Mesendoderm (in vitro differentiated cells): ENCODE data around the gene SURF2.

Source experiments
- DNase-seq: peaks from one replicate; pipeline ENCODE4 v3.0.0; 2013
- H2AK5ac ChIP-seq: 2 replicates; pipeline ENCODE4 v1.6.1; 2013; ENCODE audit warnings: low read length, inconsistent platforms
- H2BK120ac ChIP-seq: 2 replicates; pipeline ENCODE4 v1.6.1; 2013; ENCODE audit warnings: low read depth, mild to moderate bottlenecking, low read length, moderate library complexity, mixed read lengths
- H2BK15ac ChIP-seq: replicated peaks from 2 replicates; pipeline ENCODE4 v1.6.1; 2013; ENCODE audit warnings: low read depth, mild to moderate bottlenecking, moderate library complexity
- H2BK5ac ChIP-seq: 2 replicates; pipeline ENCODE4 v1.6.1; 2013; ENCODE audit warnings: low read length, inconsistent platforms
- H3K18ac ChIP-seq: 2 replicates; pipeline ENCODE4 v1.6.1; 2013; ENCODE audit warnings: mild to moderate bottlenecking, low read length, mixed read lengths
- H3K23ac ChIP-seq: one replicate; pipeline ENCODE4 v1.6.1; 2013; ENCODE audit warnings: low read length
- H3K27ac ChIP-seq: 2 replicates; pipeline ENCODE4 v1.5.1; 2013; ENCODE audit warnings: low read depth, mild to moderate bottlenecking, inconsistent platforms, low read length, moderate library complexity
- H3K27me3 ChIP-seq: 2 replicates; pipeline ENCODE4 v1.6.1; 2013; ENCODE audit warnings: low read length, control low read depth, mild to moderate bottlenecking, inconsistent platforms; ENCODE audit not compliant: insufficient read depth, poor library complexity
- H3K36me3 ChIP-seq: 2 replicates; pipeline ENCODE4 v1.6.1; 2013; ENCODE audit warnings: low read length, inconsistent platforms; ENCODE audit not compliant: control insufficient read depth, insufficient read depth
- H3K4ac ChIP-seq: one replicate; pipeline ENCODE4 v1.6.1; 2013; ENCODE audit warnings: low read depth, mild to moderate bottlenecking, low read length, moderate library complexity
- H3K4me1 ChIP-seq: 2 replicates; pipeline ENCODE4 v1.6.1; 2013; ENCODE audit warnings: low read depth, low read length, inconsistent platforms; ENCODE audit not compliant: control insufficient read depth
- H3K4me2 ChIP-seq: 2 replicates; pipeline ENCODE4 v1.6.1; 2013; ENCODE audit warnings: low read length
- H3K4me3 ChIP-seq: 2 replicates; pipeline ENCODE4 v1.5.1; 2013; ENCODE audit warnings: mild to moderate bottlenecking, low read length
- H3K56ac ChIP-seq: one replicate; pipeline ENCODE4 v1.6.1; 2013; ENCODE audit warnings: low read length
- H3K79me1 ChIP-seq: 2 replicates; pipeline ENCODE4 v1.6.1; 2013; ENCODE audit warnings: low read length, inconsistent platforms
- H3K79me2 ChIP-seq: 2 replicates; pipeline ENCODE4 v1.6.1; 2013; ENCODE audit warnings: mild to moderate bottlenecking, low read length; ENCODE audit not compliant: control insufficient read depth, insufficient read depth
- H3K9ac ChIP-seq: 2 replicates; pipeline ENCODE4 v1.6.1; 2013; ENCODE audit warnings: low read length, inconsistent platforms
- H4K5ac ChIP-seq: one replicate; pipeline ENCODE4 v1.6.1; 2013; ENCODE audit warnings: low read length
- H4K8ac ChIP-seq: one replicate; pipeline ENCODE4 v1.6.1; 2013; ENCODE audit warnings: low read depth, mild to moderate bottlenecking, control low read depth, low read length, moderate library complexity
- WGBS: extraction: QIAGEN DNeasy Blood & Tissue Kit; methylation state at CpG from one replicate; pipeline ENCODE4 v1.1.7; 2013; ENCODE audit warnings: low lambda C conversion rate, missing lambda C conversion rate; ENCODE audit not compliant: insufficient coverage; ENCODE audit errors: extremely low coverage; 5-methylcytosine and 5-hydroxymethylcytosine counted together

Gene SURF2

DNA sequence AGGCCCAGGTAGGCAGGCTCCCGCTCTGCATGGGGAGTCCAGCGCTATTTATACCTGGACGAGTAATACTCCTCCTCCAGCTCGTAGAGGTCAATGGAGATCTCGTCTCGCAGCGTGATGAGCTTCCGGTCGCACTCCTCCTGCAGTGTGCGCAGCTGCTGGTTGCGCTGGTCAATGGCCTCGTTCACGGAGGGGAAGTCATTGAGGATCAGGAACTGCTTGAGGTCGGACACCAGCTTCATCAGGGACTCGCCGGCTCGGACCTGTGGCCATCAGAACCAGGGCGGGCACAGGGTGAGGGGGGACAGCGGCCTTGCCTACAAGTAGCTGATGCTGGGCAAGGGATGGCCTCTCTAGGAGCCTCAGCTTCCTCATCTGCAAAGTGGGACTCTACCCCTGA is 12.3 kb upstream of the SURF2 start:
- no CpG with 5 or more reads among the region's 19 CpGs for WGBS
- Histone ChIP-seq H4K5ac (no peak overlapping the region), H3K9ac (no peak overlapping the region), H3K4me2 (no peak overlapping the region), H3K4me3 (no peak overlapping the region), H3K18ac (no peak overlapping the region), H3K4ac (no peak overlapping the region), H2BK120ac (no peak overlapping the region), H3K79me2 (peaks cover 31% of the 10 kb centered on the region), H2BK15ac (no peak overlapping the region), H3K4me1 (no peaks in the 10 kb centered on the region), H4K8ac (no peak overlapping the region), H3K27me3 (no peaks in the 10 kb centered on the region), H2BK5ac (no peak overlapping the region), H3K79me1 (peaks cover 18% of the 10 kb centered on the region), H3K36me3 (peaks cover 15% of the 10 kb centered on the region), H3K56ac (no peak overlapping the region), H3K27ac (no peak overlapping the region), H2AK5ac (no peak overlapping the region), H3K23ac (no peak overlapping the region)
- no peak for DNase-seq

- H3K56ac ChIP-seq: no peak overlapping the region
- H2AK5ac ChIP-seq: no peak overlapping the region
- no peak overlapping the region for H2BK5ac ChIP-seq
- H3K27ac ChIP-seq: no peak overlapping the region
- no peak overlapping the region for H3K4me3 ChIP-seq
- no peak overlapping the region for H3K4ac ChIP-seq
- no CpG with 5 or more reads among the region's 12 CpGs for WGBS
- no peak overlapping the region for H2BK120ac ChIP-seq
- H3K4me1 ChIP-seq: no peaks in the 10 kb centered on the region
- no peak for DNase-seq
- peaks cover 15% of the 10 kb centered on the region for H3K36me3 ChIP-seq
- no peak overlapping the region for H4K5ac ChIP-seq
- peaks cover 23% of the 10 kb centered on the region for H3K79me1 ChIP-seq
- H3K79me2 ChIP-seq: peaks cover 39% of the 10 kb centered on the region
- H4K8ac ChIP-seq: no peak overlapping the region
- H3K23ac ChIP-seq: no peak overlapping the region
- no peak overlapping the region for H2BK15ac ChIP-seq
- H3K18ac ChIP-seq: no peak overlapping the region
- H3K27me3 ChIP-seq: no peaks in the 10 kb centered on the region
- H3K9ac ChIP-seq: no peak overlapping the region
- no peak overlapping the region for H3K4me2 ChIP-seq
Measured at GRCh38 chr9:133344979-133345378, 11.4 kb upstream of the SURF2 start.

GRCh38 chr9:133345596-133345995 is 10.8 kb upstream of the SURF2 start:
- Histone ChIP-seq H2AK5ac (no peak overlapping the region), H2BK5ac (no peak overlapping the region), H3K4me1 (no peaks in the 10 kb centered on the region), H3K27ac (no peak overlapping the region), H3K4me3 (no peak overlapping the region), H4K8ac (no peak overlapping the region), H3K9ac (no peak overlapping the region), H3K4me2 (no peak overlapping the region), H3K79me2 (peaks cover 43% of the 10 kb centered on the region), H3K23ac (no peak overlapping the region), H2BK15ac (no peak overlapping the region), H3K18ac (no peak overlapping the region), H4K5ac (no peak overlapping the region), H3K27me3 (no peaks in the 10 kb centered on the region), H3K36me3 (peaks cover 18% of the 10 kb centered on the region), H3K4ac (no peak overlapping the region), H3K79me1 (peaks cover 29% of the 10 kb centered on the region), H3K56ac (no peak overlapping the region), H2BK120ac (no peak overlapping the region)
- WGBS: no CpG with 5 or more reads among the region's 6 CpGs
- DNase-seq: no peak

GRCh38 chr9:133346021-133346785 is 10.1 kb upstream of the SURF2 start:
- Histone ChIP-seq H3K4ac (no peak overlapping the region), H2BK120ac (no peak overlapping the region), H3K36me3 (peaks cover 22% of the 10 kb centered on the region), H4K8ac (no peak overlapping the region), H3K56ac (peak overlapping the region; percentile 45), H3K27ac (no peak overlapping the region), H2BK15ac (no peak overlapping the region), H3K23ac (no peak overlapping the region), H3K4me3 (no peak overlapping the region), H3K9ac (peak overlapping the region; percentile 90), H3K4me2 (peak overlapping the region; percentile 87), H3K79me2 (peaks cover 43% of the 10 kb centered on the region), H2AK5ac (no peak overlapping the region), H2BK5ac (no peak overlapping the region), H3K27me3 (no peaks in the 10 kb centered on the region), H3K18ac (no peak overlapping the region), H3K79me1 (peaks cover 29% of the 10 kb centered on the region), H3K4me1 (no peaks in the 10 kb centered on the region), H4K5ac (no peak overlapping the region)
- DNase-seq: no peak
- WGBS: no CpG with 5 or more reads among the region's 15 CpGs

DNA sequence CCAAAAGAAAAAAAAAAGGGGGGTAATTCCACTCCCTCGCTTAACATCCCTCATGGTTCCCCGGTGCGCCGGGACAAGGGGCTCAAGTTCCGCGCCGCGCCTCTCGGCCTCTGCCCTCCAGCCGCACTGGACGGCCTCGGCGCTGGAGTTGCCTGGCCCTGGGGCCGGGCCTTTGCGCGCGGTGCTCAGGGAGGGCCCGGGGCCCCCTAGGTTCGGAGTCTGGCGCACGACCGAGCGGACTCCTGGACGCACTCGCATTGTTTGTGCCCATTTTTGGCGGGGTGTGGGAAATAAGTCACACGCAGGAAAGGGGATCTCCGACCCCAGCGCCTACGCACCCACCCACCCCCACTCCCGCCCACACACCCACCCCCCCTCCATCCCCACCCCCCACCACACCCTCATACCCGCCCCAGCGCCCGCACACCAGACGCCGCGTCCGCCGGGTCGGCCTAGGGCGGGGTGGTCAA is 8.8 kb upstream of the SURF2 start:
- Histone ChIP-seq H3K27ac (peak overlapping the region; percentile 54), H3K56ac (peak overlapping the region; percentile 96), H3K4me2 (peak overlapping the region; percentile 29), H3K4me1 (no peaks in the 10 kb centered on the region), H3K27me3 (no peaks in the 10 kb centered on the region), H3K9ac (peak overlapping the region; percentile 90), H3K79me1 (peaks cover 29% of the 10 kb centered on the region), H3K4me3 (peak overlapping the region; percentile 90), H3K18ac (peak overlapping the region; percentile 93), H4K5ac (no peak overlapping the region), H2BK5ac (peak overlapping the region; percentile 31), H3K4ac (peak overlapping the region; percentile 82), H2BK15ac (no peak overlapping the region), H3K36me3 (peaks cover 30% of the 10 kb centered on the region), H4K8ac (no peak overlapping the region), H3K23ac (peak overlapping the region; percentile 76), H2AK5ac (no peak overlapping the region), H2BK120ac (peak overlapping the region; percentile 40), H3K79me2 (peaks cover 43% of the 10 kb centered on the region)
- no CpG with 5 or more reads among the region's 41 CpGs for WGBS
- peak; percentile 50 for DNase-seq
